ENCODE measurements around the gene ZNF629. TPM values are rescaled to one million over a fixed set of nuclear protein-coding genes. Genes with fewer than 3 reads are reported as not detected.

Gene ZNF629
- polyA plus RNA-seq, 1 of the 3 experiments (the other 2 are of a cell fraction), result 4.7 TPM

DNA sequence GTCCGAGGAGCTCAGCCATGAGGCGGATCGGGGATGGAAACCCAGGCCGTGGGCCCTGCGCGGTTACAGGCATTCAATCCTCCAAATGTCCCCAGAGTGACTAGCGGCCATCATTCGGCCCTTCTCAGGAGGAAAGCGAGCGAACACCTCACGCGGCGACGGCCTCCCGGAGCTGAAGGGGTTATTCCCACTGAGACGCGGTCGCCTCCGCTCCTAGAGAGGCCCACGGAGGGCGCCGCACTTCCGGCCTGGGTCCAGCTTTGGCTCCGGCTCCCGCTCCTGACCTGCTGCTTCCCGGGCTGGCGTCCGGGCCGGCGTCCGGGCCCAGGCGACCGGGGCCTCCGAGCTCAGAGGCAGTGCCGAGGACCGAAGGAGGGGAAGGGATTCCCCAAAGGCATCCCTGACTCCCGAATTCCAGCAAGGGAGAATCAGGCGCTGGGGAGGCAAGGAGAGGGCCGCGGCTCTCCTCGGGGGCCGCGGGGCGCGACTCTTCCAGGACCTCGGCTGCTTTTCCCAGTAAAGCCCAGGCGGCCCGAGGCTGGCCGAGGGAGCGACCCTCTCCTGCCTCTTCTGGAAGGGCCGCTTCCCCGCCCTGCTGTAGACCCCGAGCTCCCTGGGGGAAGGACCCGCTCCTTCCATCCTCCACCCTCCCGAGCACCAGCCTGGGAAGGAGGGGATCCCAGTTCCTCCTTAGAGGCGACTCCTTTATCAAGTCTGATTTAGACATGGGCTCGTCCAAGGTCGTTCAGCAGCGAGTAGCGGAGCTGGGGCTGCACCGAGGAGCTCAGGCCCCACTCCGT lies 18.6 kb upstream of the ZNF629 start:
- peak; percentile 96 for DNase-seq
- H3K9ac ChIP-seq, result peak overlapping the region; percentile 94
- H3F3A ChIP-seq (replicated peaks; ENCODE audit: insufficient read depth), result peaks cover 6% of the 10 kb centered on the region
- POLR2A ChIA-PET, result interaction anchor here (0.5 to 2.9 kb wide), 20 partner anchors 9 to 269 kb away, joined by 3 to 128 read pairs (median 4); partner anchors contain the start of genes ZNF629, ZNF646 and ZNF668
- no peaks in the 10 kb centered on the region for H3K9me2 ChIP-seq
- no peaks in the 10 kb centered on the region for H3K27me3 ChIP-seq (ENCODE audit: insufficient read depth)
- CTCF ChIA-PET, result interaction anchor here (0.9 to 3.1 kb wide), 11 partner anchors 8 to 137 kb away, joined by 3 to 20 read pairs (median 4); partner anchors contain the start of gene ZNF629
- WGBS (ENCODE audit: low lambda C conversion rate), result 5% methylated on average over 13 of the region's 62 CpGs
- no peaks in the 10 kb centered on the region for H3K36me3 ChIP-seq (replicated peaks in 1 of 2; ENCODE audit: control insufficient read depth in 1 of 2, insufficient read depth in 2 of 2, low read length in 1 of 2)
- H2AFZ ChIP-seq (ENCODE audit: low read depth), result peak overlapping the region; percentile 99
- TF ChIP-seq POLR2AphosphoS5 (IDR thresholded peaks at IDR 0.05; ENCODE audit: low read depth, low read length) (peak; percentile 93), CHD2 (IDR thresholded peaks at IDR 0.05; ENCODE audit: low read length, partially characterized antibody) (peak; percentile 74), YY1 (IDR thresholded peaks at IDR 0.05; ENCODE audit: low read depth) (peak; percentile 79), TEAD4 (IDR thresholded peaks at IDR 0.05; ENCODE audit: borderline replicate concordance, insufficient read depth) (no peak), MEF2A (IDR thresholded peaks at IDR 0.05; ENCODE audit: borderline replicate concordance, low read depth) (no peak), EP300 (IDR thresholded peaks at IDR 0.05; ENCODE audit: borderline replicate concordance in 1 of 2, low read depth in 1 of 2, low read length in 1 of 2) (peak in 1 of 2 experiments; percentile 22; a peak in 1 of 4 replicates), MXI1 (IDR thresholded peaks at IDR 0.05; ENCODE audit: low read depth, low read length) (peak; percentile 87), RFX5 (IDR thresholded peaks at IDR 0.05; ENCODE audit: low read length) (no peak), ELF1 (IDR thresholded peaks at IDR 0.05) (peak; percentile 93), TAF1 (IDR thresholded peaks at IDR 0.05; ENCODE audit: borderline replicate concordance, low read depth, low read length) (peak; percentile 98), NFIC (IDR thresholded peaks at IDR 0.05; ENCODE audit: borderline replicate concordance) (peak; percentile 44; the same call in 1 of the 2 replicates), JUND (IDR thresholded peaks at IDR 0.05) (0 out of 2 replicates have a peak, but pooled peaks have one; percentile 11), FOXJ3 (CRISPR knock-in tag; IDR thresholded peaks at IDR 0.05) (peak; percentile 69; the same call in 1 of the 2 replicates), SIN3A (IDR thresholded peaks at IDR 0.05; ENCODE audit: borderline replicate concordance, low read depth, low read length) (peak; percentile 83; the same call in 1 of the 2 replicates), GABPA (IDR thresholded peaks at IDR 0.05; ENCODE audit: low read depth) (peak; percentile 86), TCF12 (IDR thresholded peaks at IDR 0.05) (0 out of 2 replicates have a peak, but pooled peaks have one; percentile 4), FOXM1 (IDR thresholded peaks at IDR 0.05; ENCODE audit: low read depth) (no peak)
- TF ChIP-seq, protein P1, sequence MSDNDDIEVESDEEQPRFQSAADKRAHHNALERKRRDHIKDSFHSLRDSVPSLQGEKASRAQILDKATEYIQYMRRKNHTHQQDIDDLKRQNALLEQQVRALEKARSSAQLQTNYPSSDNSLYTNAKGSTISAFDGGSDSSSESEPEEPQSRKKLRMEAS (IDR thresholded peaks at IDR 0.05; ENCODE audit: low read depth), result peak; percentile 86
- TF ChIP-seq, protein P2, sequence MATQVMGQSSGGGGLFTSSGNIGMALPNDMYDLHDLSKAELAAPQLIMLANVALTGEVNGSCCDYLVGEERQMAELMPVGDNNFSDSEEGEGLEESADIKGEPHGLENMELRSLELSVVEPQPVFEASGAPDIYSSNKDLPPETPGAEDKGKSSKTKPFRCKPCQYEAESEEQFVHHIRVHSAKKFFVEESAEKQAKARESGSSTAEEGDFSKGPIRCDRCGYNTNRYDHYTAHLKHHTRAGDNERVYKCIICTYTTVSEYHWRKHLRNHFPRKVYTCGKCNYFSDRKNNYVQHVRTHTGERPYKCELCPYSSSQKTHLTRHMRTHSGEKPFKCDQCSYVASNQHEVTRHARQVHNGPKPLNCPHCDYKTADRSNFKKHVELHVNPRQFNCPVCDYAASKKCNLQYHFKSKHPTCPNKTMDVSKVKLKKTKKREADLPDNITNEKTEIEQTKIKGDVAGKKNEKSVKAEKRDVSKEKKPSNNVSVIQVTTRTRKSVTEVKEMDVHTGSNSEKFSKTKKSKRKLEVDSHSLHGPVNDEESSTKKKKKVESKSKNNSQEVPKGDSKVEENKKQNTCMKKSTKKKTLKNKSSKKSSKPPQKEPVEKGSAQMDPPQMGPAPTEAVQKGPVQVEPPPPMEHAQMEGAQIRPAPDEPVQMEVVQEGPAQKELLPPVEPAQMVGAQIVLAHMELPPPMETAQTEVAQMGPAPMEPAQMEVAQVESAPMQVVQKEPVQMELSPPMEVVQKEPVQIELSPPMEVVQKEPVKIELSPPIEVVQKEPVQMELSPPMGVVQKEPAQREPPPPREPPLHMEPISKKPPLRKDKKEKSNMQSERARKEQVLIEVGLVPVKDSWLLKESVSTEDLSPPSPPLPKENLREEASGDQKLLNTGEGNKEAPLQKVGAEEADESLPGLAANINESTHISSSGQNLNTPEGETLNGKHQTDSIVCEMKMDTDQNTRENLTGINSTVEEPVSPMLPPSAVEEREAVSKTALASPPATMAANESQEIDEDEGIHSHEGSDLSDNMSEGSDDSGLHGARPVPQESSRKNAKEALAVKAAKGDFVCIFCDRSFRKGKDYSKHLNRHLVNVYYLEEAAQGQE (IDR thresholded peaks at IDR 0.05; ENCODE audit: low read depth, low read length), result peak; percentile 75; the same call in 1 of the 2 replicates
- TF ChIP-seq, protein P3, sequence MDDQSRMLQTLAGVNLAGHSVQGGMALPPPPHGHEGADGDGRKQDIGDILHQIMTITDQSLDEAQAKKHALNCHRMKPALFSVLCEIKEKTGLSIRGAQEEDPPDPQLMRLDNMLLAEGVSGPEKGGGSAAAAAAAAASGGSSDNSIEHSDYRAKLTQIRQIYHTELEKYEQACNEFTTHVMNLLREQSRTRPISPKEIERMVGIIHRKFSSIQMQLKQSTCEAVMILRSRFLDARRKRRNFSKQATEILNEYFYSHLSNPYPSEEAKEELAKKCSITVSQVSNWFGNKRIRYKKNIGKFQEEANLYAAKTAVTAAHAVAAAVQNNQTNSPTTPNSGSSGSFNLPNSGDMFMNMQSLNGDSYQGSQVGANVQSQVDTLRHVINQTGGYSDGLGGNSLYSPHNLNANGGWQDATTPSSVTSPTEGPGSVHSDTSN (IDR thresholded peaks at IDR 0.05), result no peak
- TF ChIP-seq, protein P4, sequence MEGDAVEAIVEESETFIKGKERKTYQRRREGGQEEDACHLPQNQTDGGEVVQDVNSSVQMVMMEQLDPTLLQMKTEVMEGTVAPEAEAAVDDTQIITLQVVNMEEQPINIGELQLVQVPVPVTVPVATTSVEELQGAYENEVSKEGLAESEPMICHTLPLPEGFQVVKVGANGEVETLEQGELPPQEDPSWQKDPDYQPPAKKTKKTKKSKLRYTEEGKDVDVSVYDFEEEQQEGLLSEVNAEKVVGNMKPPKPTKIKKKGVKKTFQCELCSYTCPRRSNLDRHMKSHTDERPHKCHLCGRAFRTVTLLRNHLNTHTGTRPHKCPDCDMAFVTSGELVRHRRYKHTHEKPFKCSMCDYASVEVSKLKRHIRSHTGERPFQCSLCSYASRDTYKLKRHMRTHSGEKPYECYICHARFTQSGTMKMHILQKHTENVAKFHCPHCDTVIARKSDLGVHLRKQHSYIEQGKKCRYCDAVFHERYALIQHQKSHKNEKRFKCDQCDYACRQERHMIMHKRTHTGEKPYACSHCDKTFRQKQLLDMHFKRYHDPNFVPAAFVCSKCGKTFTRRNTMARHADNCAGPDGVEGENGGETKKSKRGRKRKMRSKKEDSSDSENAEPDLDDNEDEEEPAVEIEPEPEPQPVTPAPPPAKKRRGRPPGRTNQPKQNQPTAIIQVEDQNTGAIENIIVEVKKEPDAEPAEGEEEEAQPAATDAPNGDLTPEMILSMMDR (IDR thresholded peaks at IDR 0.05), result peak; percentile 23; the same call in 1 of the 2 replicates
- TF ChIP-seq, protein P5, sequence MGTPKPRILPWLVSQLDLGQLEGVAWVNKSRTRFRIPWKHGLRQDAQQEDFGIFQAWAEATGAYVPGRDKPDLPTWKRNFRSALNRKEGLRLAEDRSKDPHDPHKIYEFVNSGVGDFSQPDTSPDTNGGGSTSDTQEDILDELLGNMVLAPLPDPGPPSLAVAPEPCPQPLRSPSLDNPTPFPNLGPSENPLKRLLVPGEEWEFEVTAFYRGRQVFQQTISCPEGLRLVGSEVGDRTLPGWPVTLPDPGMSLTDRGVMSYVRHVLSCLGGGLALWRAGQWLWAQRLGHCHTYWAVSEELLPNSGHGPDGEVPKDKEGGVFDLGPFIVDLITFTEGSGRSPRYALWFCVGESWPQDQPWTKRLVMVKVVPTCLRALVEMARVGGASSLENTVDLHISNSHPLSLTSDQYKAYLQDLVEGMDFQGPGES (IDR thresholded peaks at IDR 0.05; ENCODE audit: low read depth, low read length), result no peak
- no peaks in the 10 kb centered on the region for H4K20me1 ChIP-seq (ENCODE audit: insufficient read depth)
- H3K4me2 ChIP-seq, result peak overlapping the region; percentile 88
- H3K9me3 ChIP-seq, result no peaks in the 10 kb centered on the region
- H3K4me1 ChIP-seq (ENCODE audit: control insufficient read depth in 1 of 2, insufficient read depth in 2 of 2, low read depth in 1 of 2, low read length in 1 of 2), result peaks cover 3 to 7% of the 10 kb centered on the region in 2 experiments; a peak in 1 of 4 replicates
- H3K4me3 ChIP-seq (ENCODE audit: low read depth in 2 of 2, low read length in 1 of 2), result peak overlapping the region; percentile 69 to 77
- H3K79me2 ChIP-seq (ENCODE audit: insufficient read depth), result no peaks in the 10 kb centered on the region
- peak overlapping the region; percentile 82 to 89 for H3K27ac ChIP-seq (ENCODE audit: low read depth in 2 of 2, low read length in 1 of 2)

Data from SK-N-SH (cell line).